H1 (cell line): Measurements from ENCODE around the gene KRT23. TPM values are rescaled to one million over a fixed set of nuclear protein-coding genes. Genes with fewer than 3 reads are reported as not detected.

Experiments
- CTCF ChIA-PET: fragments of 300-600 bp; sonication (Branson Sonifier 250); formaldehyde crosslinking; loops from one replicate; lab custom pipeline; 2021; ENCODE audit not compliant: partially characterized antibody; lab: Charles Lee
- POLR2A ChIA-PET: fragments of 300-600 bp; sonication (Branson Sonifier 250); formaldehyde crosslinking; loops from one replicate; lab custom pipeline; 2021; ENCODE audit warnings: inconsistent platforms; ENCODE audit not compliant: partially characterized antibody; lab: Charles Lee
- DNase-seq, 2 experiments: peaks; one replicate each; pipeline versions ENCODE4 v3.0.0 to v3.0.0-alpha.2; 2010 to 2022; ENCODE audit warnings: low spot score in 2 of 2, low read depth in 1 of 2, mixed read lengths in 1 of 2
- FAIRE-seq: peaks from 2 replicates; lab custom pipeline; 2011; peaks lifted over from hg19 to GRCh38; lab: Jason Lieb, UNC
- H2AFZ ChIP-seq: 2 replicates; pipeline ENCODE4 v1.8.1; 2012; ENCODE audit warnings: low read length, inconsistent platforms
- H2AK5ac ChIP-seq: 2 replicates; pipeline ENCODE4 v1.6.1; 2013; ENCODE audit warnings: low read depth, low read length
- H2BK120ac ChIP-seq: replicated peaks from 2 replicates; pipeline ENCODE3; 2013; ENCODE audit warnings: low read depth, low read length, inconsistent platforms
- H2BK12ac ChIP-seq: 2 replicates; pipeline ENCODE4 v1.6.1; 2013; ENCODE audit warnings: low read depth, low read length
- H2BK15ac ChIP-seq: 2 replicates; pipeline ENCODE4 v1.6.1; 2013; ENCODE audit warnings: low read length
- H2BK20ac ChIP-seq: 2 replicates; pipeline ENCODE4 v1.6.1; 2013; ENCODE audit warnings: low read length
- H2BK5ac ChIP-seq: 2 replicates; pipeline ENCODE4 v1.6.1; 2013; ENCODE audit warnings: low read depth, low read length
- H3K14ac ChIP-seq: 2 replicates; pipeline ENCODE4 v1.6.1; 2013; ENCODE audit warnings: inconsistent platforms; ENCODE audit not compliant: insufficient read length
- H3K18ac ChIP-seq: 2 replicates; pipeline ENCODE4 v1.6.1; 2013; ENCODE audit warnings: low read length; ENCODE audit errors: extremely low read depth
- H3K23ac ChIP-seq: 2 replicates; pipeline ENCODE4 v1.6.1; 2013; ENCODE audit warnings: inconsistent platforms; ENCODE audit not compliant: insufficient read length
- H3K23me2 ChIP-seq: 2 replicates; pipeline ENCODE4 v1.6.1; 2013; ENCODE audit warnings: low read depth, low read length
- H3K27ac ChIP-seq: 2 replicates; pipeline ENCODE4 v1.6.1; 2011; ENCODE audit warnings: low read depth, low read length, inconsistent platforms
- H3K27me3 ChIP-seq, 4 experiments: replicated peaks in 1 of 4; 1 replicate in 1 of 4; 2 replicates in 3 of 4; pipeline versions ENCODE4 v1.6.1 to v1.8.1; 2011 to 2013; ENCODE audit warnings: low read length in 3 of 4, mild to moderate bottlenecking in 3 of 4, inconsistent platforms in 2 of 4, mixed read lengths in 2 of 4, moderate library complexity in 1 of 4; ENCODE audit not compliant: control insufficient read depth in 3 of 4, insufficient read depth in 3 of 4; ENCODE audit errors: extremely low read depth in 1 of 4
- H3K36me3 ChIP-seq, 4 experiments: 2 replicates each; pipeline versions ENCODE4 v1.6.1 to v1.8.1; 2011 to 2013; ENCODE audit warnings: mild to moderate bottlenecking in 4 of 4, low read length in 3 of 4, moderate library complexity in 2 of 4, control low read depth in 1 of 4, inconsistent platforms in 1 of 4; ENCODE audit not compliant: insufficient read depth in 4 of 4, control insufficient read depth in 2 of 4
- H3K4ac ChIP-seq: replicated peaks from 2 replicates; pipeline ENCODE3; 2013; ENCODE audit warnings: low read length, low read depth, mixed read lengths, inconsistent platforms; ENCODE audit not compliant: insufficient read length
- H3K4me1 ChIP-seq, 4 experiments: replicated peaks in 1 of 4; 1 replicate in 1 of 4; 2 replicates in 3 of 4; pipeline versions ENCODE4 v1.6.1 to v1.8.1; 2011 to 2013; ENCODE audit warnings: low read length in 3 of 4, inconsistent platforms in 2 of 4, mixed read lengths in 1 of 4; ENCODE audit not compliant: insufficient read depth in 4 of 4, control insufficient read depth in 3 of 4
- H3K4me2 ChIP-seq, 2 experiments: 2 replicates each; pipeline versions ENCODE4 v1.6.1 to v1.8.1; 2011 to 2013; ENCODE audit warnings: low read depth in 2 of 2, low read length in 2 of 2, control low read depth in 1 of 2, inconsistent platforms in 1 of 2, mild to moderate bottlenecking in 1 of 2; ENCODE audit not compliant: insufficient read depth in 1 of 2
- H3K4me3 ChIP-seq, 4 experiments: fragments of 200-600, 300-600 bp in 1 of 4; sonication (generic), shearing (Covaris generic), sonication (Bioruptor Twin) in 1 of 4; 2 replicates each; pipeline versions ENCODE4 v1.5.1 to v1.8.1; 2011 to 2016; ENCODE audit warnings: low read length in 4 of 4, low read depth in 3 of 4, control low read depth in 2 of 4, inconsistent platforms in 2 of 4, mild to moderate bottlenecking in 2 of 4, mixed read lengths in 1 of 4, moderate library complexity in 1 of 4; ENCODE audit not compliant: insufficient read depth in 2 of 4; ENCODE audit errors: extremely low read depth in 1 of 4
- H3K56ac ChIP-seq: replicated peaks from 2 replicates; pipeline ENCODE3; 2013; ENCODE audit warnings: low read depth, mild to moderate bottlenecking, mixed read lengths, low read length, inconsistent platforms; ENCODE audit not compliant: insufficient read length
- H3K79me1 ChIP-seq: 2 replicates; pipeline ENCODE4 v1.6.1; 2013; ENCODE audit warnings: low read depth, low read length, control low read depth
- H3K79me2 ChIP-seq, 2 experiments: 2 replicates each; pipeline versions ENCODE4 v1.6.1 to v1.8.1; 2012 to 2013; ENCODE audit warnings: low read length in 2 of 2, mild to moderate bottlenecking in 2 of 2, inconsistent platforms in 1 of 2; ENCODE audit not compliant: insufficient read depth in 2 of 2, control insufficient read depth in 1 of 2
- H3K9ac ChIP-seq, 4 experiments: replicated peaks in 1 of 4; 1 replicate in 1 of 4; 2 replicates in 3 of 4; pipeline versions ENCODE4 v1.6.1 to v1.8.1; 2011 to 2013; ENCODE audit warnings: low read depth in 3 of 4, low read length in 3 of 4, control low read depth in 2 of 4, mild to moderate bottlenecking in 2 of 4, moderate library complexity in 2 of 4, inconsistent platforms in 1 of 4; ENCODE audit errors: extremely low read depth in 1 of 4
- H3K9me3 ChIP-seq, 2 experiments: 2 replicates each; pipeline versions ENCODE4 v1.6.1 to v1.8.1; 2012 to 2013; ENCODE audit warnings: mild to moderate bottlenecking in 2 of 2, moderate library complexity in 2 of 2, control low read depth in 1 of 2, inconsistent platforms in 1 of 2, low read depth in 1 of 2, low read length in 1 of 2, mixed read lengths in 1 of 2; ENCODE audit not compliant: insufficient read depth in 2 of 2
- H4K20me1 ChIP-seq, 2 experiments: replicated peaks in 1 of 2; 2 replicates each; pipeline versions ENCODE3 to v1.8.1; 2011 to 2013; ENCODE audit warnings: inconsistent platforms in 2 of 2, low read length in 2 of 2, mild to moderate bottlenecking in 1 of 2; ENCODE audit not compliant: insufficient read depth in 2 of 2, control insufficient read depth in 1 of 2
- H4K5ac ChIP-seq: 2 replicates; pipeline ENCODE4 v1.6.1; 2013; ENCODE audit warnings: low read length, low read depth, mixed read lengths, inconsistent platforms; ENCODE audit not compliant: insufficient read length
- H4K8ac ChIP-seq: 2 replicates; pipeline ENCODE4 v1.8.0; 2013; ENCODE audit warnings: mild to moderate bottlenecking, moderate library complexity, low read length, inconsistent platforms; ENCODE audit not compliant: insufficient read depth; ENCODE audit errors: extremely low read depth
- H4K91ac ChIP-seq: replicated peaks from 2 replicates; pipeline ENCODE3; 2013; ENCODE audit warnings: low read length, mixed read lengths, inconsistent platforms; ENCODE audit not compliant: insufficient read length
- ASH2L ChIP-seq: fragments of 200-600, 300-600 bp; sonication (generic); IDR thresholded peaks from one replicate; pipeline ENCODE4 v1.7.1; 2017; ENCODE audit warnings: low read length
- EP300 ChIP-seq, 2 experiments: IDR thresholded peaks; 1 replicate in 1 of 2; 2 replicates in 1 of 2; pipeline ENCODE4 v1.6.1; 2011 to 2012; ENCODE audit warnings: low read depth in 2 of 2, low read length in 2 of 2, mild to moderate bottlenecking in 2 of 2, borderline replicate concordance in 1 of 2, inconsistent platforms in 1 of 2, moderate library complexity in 1 of 2
- HDAC2 ChIP-seq, 2 experiments: fragments of 300-600 bp in 1 of 2; sonication (generic) in 1 of 2; IDR thresholded peaks; 2 replicates each; pipeline ENCODE4 v1.6.1; 2011 to 2012; ENCODE audit warnings: low read depth in 2 of 2, low read length in 2 of 2, mild to moderate bottlenecking in 2 of 2, moderate library complexity in 2 of 2, borderline replicate concordance in 1 of 2, inconsistent platforms in 1 of 2
- KDM4A ChIP-seq: IDR thresholded peaks from one replicate; pipeline ENCODE4 v1.7.1; 2012; ENCODE audit warnings: low read depth, mild to moderate bottlenecking, moderate library complexity, low read length, inconsistent platforms; ENCODE audit not compliant: severe bottlenecking
- KDM5A ChIP-seq: fragments of 200-600 bp; IDR thresholded peaks from 2 replicates; pipeline ENCODE4 v1.7.1; 2012; ENCODE audit warnings: mild to moderate bottlenecking, low read length, inconsistent platforms, mixed read lengths
- SIRT6 ChIP-seq: IDR thresholded peaks from one replicate; pipeline ENCODE4 v1.7.1; 2012; ENCODE audit warnings: low read length, inconsistent platforms
- SP1 ChIP-seq: IDR thresholded peaks from 2 replicates; pipeline ENCODE4 v1.6.1; 2011; ENCODE audit warnings: low read depth, low read length
- TAF7 ChIP-seq: optimal IDR thresholded peaks from 2 replicates; pipeline ENCODE3; 2011; ENCODE audit warnings: low read depth, mild to moderate bottlenecking, inconsistent platforms, low read length, moderate library complexity, borderline replicate concordance
- TCF12 ChIP-seq: IDR thresholded peaks from 2 replicates; pipeline ENCODE4 v1.6.1; 2011; ENCODE audit warnings: low read depth, mild to moderate bottlenecking, low read length
- TEAD4 ChIP-seq: IDR thresholded peaks from 2 replicates; pipeline ENCODE4 v1.6.1; 2012; ENCODE audit warnings: low read depth, low read length, inconsistent platforms, mixed read lengths
- WGBS, 2 experiments: shearing (Covaris generic) in 1 of 2; methylation state at CpG; one replicate each; pipeline versions ENCODE4 v1.1.6 to v1.1.7; 2013 to 2015; ENCODE audit warnings: low lambda C conversion rate in 2 of 2, mixed read lengths in 2 of 2, inconsistent platforms in 1 of 2, low coverage in 1 of 2, missing lambda C conversion rate in 1 of 2; ENCODE audit not compliant: insufficient replicate concordance in 2 of 2, insufficient coverage in 1 of 2, insufficient read length in 1 of 2; ENCODE audit errors: extremely low coverage in 1 of 2, missing lambda C conversion rate in 1 of 2; 5-methylcytosine and 5-hydroxymethylcytosine counted together
- polyA plus RNA-seq, 7 experiments: library from polyadenylated mRNA; depleted of rRNA in 3 of 7; stranded (reverse) in 5 of 7; unstranded in 2 of 7; fragments of >200 nt in 5 of 7; fragments of 200-250 nt in 2 of 7; gene quantifications; 1 replicate in 5 of 7; 2 replicates in 1 of 7; 4 replicates in 1 of 7; pipeline versions ENCODE4 v1.2.1 to v1.2.3, GENCODE V29; 2011 to 2013; ENCODE audit warnings: missing spikeins in 2 of 7, mixed read lengths in 2 of 7
- total RNA-seq: library from RNA; stranded (reverse); fragmentation: NEBNext Ultra II Directional; extraction: Animal tissue kit (Norgen Biotek cat#: 25700); gene quantifications from 2 replicates; pipeline ENCODE4 v1.2.1, GENCODE V29; 2021

KRT23 gene
- total and polyA plus RNA-seq, 2 of the 8 experiments (the other 6 are each of a cell fraction or from before 2014, with no cell fraction given) = not detected

- Histone ChIP-seq H2AK5ac (no peak overlapping the region), H3K27me3 (no peaks in the 10 kb centered on the region), H4K8ac (no peak overlapping the region), H2BK120ac (no peak overlapping the region), H3K56ac (no peak overlapping the region), H3K79me2 (no peaks in the 10 kb centered on the region), H3K23me2 (no peaks in the 10 kb centered on the region), H3K36me3 (no peaks in the 10 kb centered on the region), H2BK5ac (no peak overlapping the region), H3K9ac (no peak overlapping the region), H3K27ac (no peak overlapping the region), H3K4ac (no peak overlapping the region), H2BK12ac (peak overlapping the region; percentile 0; the same call in 1 of the 2 replicates), H3K14ac (no peak overlapping the region), H4K91ac (no peak overlapping the region), H3K79me1 (no peaks in the 10 kb centered on the region), H3K4me3 (no peak overlapping the region), H2BK20ac (no peak overlapping the region), H3K4me1 (peaks cover 0 to 7% (median 0%) of the 10 kb centered on the region in 4 experiments; a peak in 2 of 7 replicates), H2BK15ac (no peak overlapping the region), H3K9me3 (no peaks in the 10 kb centered on the region), H2AFZ (peak overlapping the region; percentile 81; the same call in 1 of the 2 replicates), H3K23ac (no peak overlapping the region), H4K20me1 (no peaks in the 10 kb centered on the region), H3K4me2 (no peak overlapping the region), H3K18ac (no peak overlapping the region), H4K5ac (no peak overlapping the region)
- WGBS, 2 experiments = 87% methylated on average over 12 of the region's 12 CpGs; no CpG with 5 or more reads in 1 of the 2 experiments
- peak; percentile 84 for TF ChIP-seq SP1
- TF ChIP-seq TEAD4 = peak; percentile 80; the same call in 1 of the 2 replicates
- TF ChIP-seq KDM4A = no peak
- peak; percentile 56; the same call in 1 of the 2 replicates for TF ChIP-seq TCF12
- TF ChIP-seq EP300 (IDR thresholded peaks at IDR 0.05; ENCODE audit: borderline replicate concordance in 1 of 2, low read depth in 2 of 2, low read length in 2 of 2) = peak in 1 of 2 experiments; percentile 51; a peak in 1 of 3 replicates
- TF ChIP-seq ASH2L = peak; percentile 23
- no peak for TF ChIP-seq TAF7
- TF ChIP-seq SIRT6 = no peak
- TF ChIP-seq KDM5A = no peak
- TF ChIP-seq HDAC2 (IDR thresholded peaks at IDR 0.05; ENCODE audit: borderline replicate concordance in 1 of 2, low read depth in 2 of 2, low read length in 2 of 2) = no peak
- FAIRE-seq (peak; percentile 13), DNase-seq (no peak)
- ChIA-PET CTCF (interaction anchor here (1.3 kb wide), 1 partner anchor 9 kb away, joined by 4 read pairs; no protein-coding TSS in a partner anchor), POLR2A (interaction anchor here (1.1 kb wide), 1 partner anchor 22 kb away, joined by 4 read pairs; no protein-coding TSS in a partner anchor)
These were observed 20.9 kb upstream of the KRT23 start for GRCh38 chr17:40958086-40958953.
